Jurkat, Clone E6-1 (cell line): ENCODE measurements around the gene FAXC.
A peak's percentile ranks its signal among the peaks of the same experiment; 100 is the strongest.
"Not testable (repeated sequence)": the region's sequence is repeated elsewhere in the genome, so short reads cannot be mapped to it uniquely, and the experiment has no call there.

ENCODE experiments used
- DNase-seq: peaks from one replicate; pipeline ENCODE4 v3.0.0-alpha.2; 2011; ENCODE audit warnings: low read depth, low spot score
- H3K4me3 ChIP-seq: 2 replicates; pipeline ENCODE4 v1.5.1; 2011; ENCODE audit warnings: mild to moderate bottlenecking, low read length, control low read depth, moderate library complexity

FAXC gene

DNA sequence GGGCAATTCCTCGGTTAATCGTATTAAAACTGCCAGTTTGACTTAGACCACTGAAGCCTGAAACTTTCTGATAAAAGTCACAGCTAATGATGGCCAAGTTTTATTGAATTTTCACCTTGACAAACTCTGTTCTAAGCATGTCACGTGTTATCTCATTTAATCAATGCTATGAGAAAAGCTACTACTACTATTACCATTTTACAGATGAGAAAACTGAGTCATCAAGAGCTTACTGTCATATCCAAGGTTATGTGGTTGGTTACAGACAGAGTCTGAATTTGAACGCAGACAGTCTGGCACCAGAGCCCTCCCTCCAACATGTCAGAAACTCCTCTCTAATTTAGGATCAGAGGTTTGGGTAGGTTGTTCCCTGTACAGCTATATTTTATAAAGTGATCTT lies 4.3 kb downstream of the FAXC start:
- no peak for DNase-seq
- no peak overlapping the region for H3K4me3 ChIP-seq

DNA sequence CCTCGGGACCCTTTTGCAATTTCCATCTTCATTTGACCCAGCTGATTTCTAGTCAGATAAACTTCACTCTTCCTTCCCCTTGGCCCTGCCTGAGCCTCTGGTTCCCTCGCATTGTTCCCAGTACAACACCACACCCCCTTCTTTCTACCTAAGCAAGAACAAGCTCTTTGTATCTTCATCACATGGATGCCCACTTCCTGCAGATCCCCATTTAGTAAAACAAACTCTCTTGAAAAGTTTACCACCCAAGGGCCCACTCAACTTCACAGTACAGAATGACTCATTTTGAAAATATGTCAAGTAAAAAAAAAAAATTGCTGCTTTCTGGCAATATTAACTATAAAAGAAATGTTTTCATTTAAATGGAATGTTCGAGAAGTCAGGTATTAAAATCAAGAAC lies 5.2 kb downstream of the FAXC start:
- peak; percentile 41 for DNase-seq
- H3K4me3 ChIP-seq = no peak overlapping the region

DNA sequence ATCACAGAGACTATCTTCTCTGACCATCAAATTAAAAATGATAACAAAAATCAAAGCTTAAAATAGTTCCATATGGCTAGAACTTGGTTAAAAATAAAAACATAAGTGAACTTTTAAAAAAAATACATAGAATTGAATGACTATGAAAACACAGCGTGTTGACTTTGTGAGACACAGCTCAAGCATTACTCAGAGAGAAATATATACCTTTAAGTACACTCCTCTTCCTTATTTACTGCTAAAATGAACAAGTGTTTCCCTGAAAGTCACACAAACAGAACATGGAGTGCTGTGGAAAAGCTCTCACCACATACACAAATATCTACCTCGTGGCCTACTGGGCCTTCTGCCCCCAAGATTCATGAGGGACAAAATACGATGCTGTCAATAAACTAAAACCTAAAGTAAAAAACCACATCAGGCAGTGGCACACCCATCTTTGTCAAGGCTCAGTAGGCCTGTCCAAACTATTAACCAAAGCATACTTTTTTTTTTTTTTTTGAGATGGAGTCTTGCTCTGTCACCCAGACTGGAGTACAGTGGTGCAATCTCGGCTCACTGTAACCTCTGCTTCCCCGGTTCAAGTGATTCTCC lies 7.5 kb downstream of the FAXC start:
- no peak overlapping the region for H3K4me3 ChIP-seq
- no peak for DNase-seq

DNA sequence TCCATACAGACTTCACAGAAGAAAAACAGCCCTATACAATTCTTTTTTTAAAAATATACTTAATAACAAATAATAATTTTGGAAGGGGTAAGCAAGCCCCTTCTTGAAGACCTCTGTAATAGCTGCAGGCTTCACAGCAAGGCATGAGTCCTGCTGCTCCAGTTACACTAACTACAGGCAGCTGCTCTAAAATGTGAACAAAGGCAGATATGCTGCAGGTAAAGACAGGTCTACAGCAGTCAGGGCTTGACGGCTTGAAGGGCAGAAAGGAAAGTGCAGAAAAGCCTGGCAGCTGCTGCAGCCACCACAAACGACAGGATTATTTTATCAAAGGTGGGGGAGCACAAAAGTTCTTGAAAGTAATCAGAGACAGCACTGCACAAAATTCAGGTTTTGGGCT lies 11.3 kb downstream of the FAXC start:
- H3K4me3 ChIP-seq = no peak overlapping the region
- DNase-seq = no peak

DNA sequence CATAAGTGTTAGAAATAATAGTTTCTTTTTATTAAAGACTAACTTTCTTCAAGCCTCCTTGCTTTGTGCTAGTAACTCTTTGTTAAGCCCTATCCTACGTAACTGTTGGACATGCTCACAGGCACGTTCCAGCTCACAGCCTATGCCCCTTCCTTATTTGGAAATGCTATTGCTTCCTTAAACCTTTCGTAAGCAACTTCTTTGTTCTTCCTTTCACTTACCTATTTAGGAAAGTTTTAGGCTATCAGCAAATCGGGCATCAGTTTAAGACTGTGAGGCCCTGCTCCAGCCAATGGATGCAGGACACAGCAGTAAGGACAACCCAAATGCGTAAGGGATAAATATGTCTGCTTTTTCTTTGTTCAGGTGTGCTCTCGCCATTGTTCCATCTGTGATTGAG lies 14.2 kb downstream of the FAXC start:
- DNase-seq, H3K4me3 ChIP-seq: not testable (repeated sequence)

DNA sequence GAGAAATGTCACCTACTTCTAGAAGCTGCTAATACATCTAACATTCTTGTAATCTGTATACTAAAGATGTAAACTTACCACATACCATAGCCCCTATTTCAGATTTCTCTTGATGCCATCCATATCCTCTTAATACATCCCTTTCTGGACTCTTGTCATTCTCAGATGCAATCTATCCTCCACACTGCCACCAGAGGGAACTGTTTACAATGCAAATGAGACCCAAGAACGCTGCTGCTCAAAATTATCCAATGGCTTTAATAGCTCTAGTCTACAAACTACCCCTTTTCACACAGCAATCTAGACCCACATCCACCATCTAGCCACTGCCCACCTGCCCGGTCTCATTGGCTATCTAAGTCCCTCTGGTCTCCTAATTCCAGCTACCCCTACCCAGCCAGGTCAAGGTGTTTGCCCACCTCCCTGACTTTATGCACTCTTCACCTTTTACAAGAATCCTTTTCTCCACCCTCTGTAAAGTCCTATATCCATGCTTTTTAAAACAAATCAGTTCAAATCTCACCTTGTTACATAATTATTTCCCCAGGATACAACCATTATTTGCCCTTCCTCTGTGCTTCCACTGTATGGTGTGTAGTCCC lies 14.8 kb downstream of the FAXC start:
- DNase-seq = peak; percentile 50
- no peak overlapping the region for H3K4me3 ChIP-seq

DNA sequence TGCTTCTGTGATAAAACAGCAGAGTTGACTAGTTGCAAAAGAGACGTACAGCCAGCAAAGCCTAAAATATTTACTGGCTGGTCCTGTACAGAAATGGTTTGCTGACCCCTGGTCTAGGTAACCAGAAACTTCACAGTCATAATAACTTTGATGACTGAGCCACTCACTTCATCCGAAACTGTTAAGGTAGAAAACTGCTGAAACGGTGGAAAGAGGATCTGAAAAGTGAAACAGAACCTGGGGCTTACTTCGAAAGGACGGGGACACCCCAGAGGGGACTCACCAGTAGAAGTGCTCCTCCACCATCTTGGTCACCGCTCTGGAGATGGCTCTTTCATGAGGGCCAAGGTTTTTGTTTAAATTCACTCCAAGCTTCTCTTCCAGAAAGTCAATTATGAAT lies 16.4 kb downstream of the FAXC start:
- H3K4me3 ChIP-seq = no peak overlapping the region

DNA sequence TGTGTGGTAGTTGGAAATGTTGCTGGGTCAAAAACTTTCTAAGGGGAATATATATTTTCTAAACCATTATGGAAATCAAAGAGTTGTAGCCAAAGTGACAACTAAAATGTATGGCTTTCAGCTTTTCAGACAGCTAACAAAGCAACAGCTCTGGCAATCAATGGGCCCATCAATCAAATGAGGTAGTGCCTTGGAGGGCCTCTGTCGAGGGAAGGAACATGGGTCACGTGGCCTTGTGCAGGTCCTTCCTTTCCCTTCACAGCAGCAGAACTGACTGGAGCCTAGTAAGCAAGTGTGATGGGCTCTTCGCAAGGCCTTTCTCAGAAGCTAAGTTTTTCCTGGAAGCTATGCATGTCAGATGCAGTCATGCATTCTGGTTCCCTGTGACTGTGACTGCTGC lies 17.9 kb downstream of the FAXC start:
- DNase-seq = no peak
- H3K4me3 ChIP-seq = no peak overlapping the region

More for the DNA sequence above, 16.4 kb downstream of the FAXC start:
- DNase-seq = no peak

DNA sequence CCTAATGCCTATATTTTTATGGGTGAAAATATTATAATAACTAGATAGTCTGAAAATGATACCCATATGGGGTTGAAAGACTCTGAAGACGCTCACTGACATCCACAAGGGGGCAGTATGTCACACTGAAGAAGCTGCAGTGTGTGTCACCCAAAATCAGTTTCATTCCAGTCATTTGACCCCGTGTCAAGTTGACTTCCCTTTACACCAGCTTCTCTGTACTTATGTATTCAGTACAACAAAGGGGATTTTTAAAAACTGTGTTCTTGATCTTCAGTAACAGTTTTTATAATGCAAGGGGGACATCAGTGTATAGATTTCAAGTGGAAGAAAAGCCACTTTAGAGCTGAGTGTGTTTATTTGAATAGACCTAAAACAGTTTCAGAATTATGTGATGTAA lies 19.3 kb downstream of the FAXC start:
- DNase-seq = peak; percentile 71

DNA sequence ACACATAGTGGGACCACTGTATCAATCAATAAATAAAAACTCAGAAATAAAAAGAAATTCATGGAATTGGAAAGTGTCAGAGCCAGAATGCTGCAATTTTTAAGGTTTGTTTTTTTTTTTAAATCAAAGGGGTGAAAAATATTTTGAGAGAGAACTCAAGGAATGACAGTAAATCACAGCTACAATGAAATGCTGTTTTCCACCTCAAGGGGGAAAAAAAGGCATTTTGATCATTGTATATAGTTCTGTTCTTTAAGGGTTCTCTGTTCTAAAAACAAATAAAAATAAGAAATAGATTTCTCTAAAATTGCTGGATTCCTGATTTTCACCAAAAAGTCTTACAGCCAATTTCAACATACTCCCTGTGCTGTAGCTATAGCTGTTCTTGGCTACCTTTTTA lies 24.5 kb downstream of the FAXC start:
- no peak overlapping the region for H3K4me3 ChIP-seq

More for the DNA sequence above, 19.3 kb downstream of the FAXC start:
- H3K4me3 ChIP-seq = no peak overlapping the region

DNA sequence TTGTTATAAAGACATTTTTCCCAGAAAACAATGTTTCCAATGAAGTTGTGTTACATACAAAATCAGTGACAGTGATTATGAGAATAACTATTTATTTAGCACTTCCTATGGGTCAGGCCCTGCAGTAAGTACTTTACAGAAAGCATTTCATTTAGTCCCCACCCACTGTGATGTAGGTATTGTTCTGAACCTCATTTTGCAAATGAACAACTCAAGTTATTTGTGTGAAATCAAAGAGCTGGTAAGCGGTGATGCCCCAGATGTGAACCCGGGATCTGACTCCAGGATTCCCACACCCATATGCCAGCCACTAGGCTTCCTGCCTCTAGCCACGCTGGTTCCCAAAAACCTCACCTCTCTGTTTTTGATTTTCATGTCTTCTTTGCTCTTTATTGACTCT lies 30.9 kb downstream of the FAXC start:
- DNase-seq = no peak
- no peak overlapping the region for H3K4me3 ChIP-seq

More for the DNA sequence above, 24.5 kb downstream of the FAXC start:
- DNase-seq = no peak

DNA sequence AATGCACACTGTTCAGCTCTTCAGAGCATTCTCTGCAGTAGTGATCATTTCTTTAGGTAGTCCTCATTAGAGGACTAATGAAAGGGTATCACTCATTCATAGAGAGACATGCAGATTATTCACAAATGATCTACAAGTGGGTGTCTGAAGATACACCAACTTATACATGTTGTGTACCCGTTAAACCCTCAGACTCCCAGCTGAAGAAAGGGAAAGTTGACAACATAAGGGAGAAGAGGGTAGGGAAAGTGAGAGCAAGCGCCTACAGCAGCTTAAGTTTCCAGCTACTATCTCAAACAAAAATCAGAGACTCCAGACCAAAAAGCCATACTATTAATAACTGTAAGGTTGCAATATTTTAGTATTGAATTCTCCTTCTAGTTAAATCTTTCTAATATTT lies 37.1 kb downstream of the FAXC start:
- no peak for DNase-seq
- H3K4me3 ChIP-seq = no peak overlapping the region

DNA sequence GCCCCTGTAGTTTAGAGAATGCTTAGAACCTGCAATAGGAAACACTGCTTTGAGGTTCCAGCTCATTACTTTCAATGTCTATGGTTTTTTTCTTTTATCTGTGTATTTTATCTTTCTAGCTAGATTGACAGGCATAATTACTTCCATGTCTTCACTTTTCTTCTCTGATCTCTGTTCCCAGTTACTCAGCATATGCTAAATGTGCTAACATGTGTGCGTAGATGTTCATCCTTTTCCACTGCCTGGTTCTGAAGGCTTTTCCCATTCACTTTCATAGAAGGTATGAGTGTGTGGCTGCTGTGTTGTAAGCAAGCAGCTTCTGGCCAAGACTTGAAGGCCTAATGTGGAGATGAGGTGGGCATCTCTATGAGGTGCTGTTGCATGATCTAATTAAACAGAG lies 38.9 kb downstream of the FAXC start:
- DNase-seq = peak; percentile 5
- H3K4me3 ChIP-seq = no peak overlapping the region

DNA sequence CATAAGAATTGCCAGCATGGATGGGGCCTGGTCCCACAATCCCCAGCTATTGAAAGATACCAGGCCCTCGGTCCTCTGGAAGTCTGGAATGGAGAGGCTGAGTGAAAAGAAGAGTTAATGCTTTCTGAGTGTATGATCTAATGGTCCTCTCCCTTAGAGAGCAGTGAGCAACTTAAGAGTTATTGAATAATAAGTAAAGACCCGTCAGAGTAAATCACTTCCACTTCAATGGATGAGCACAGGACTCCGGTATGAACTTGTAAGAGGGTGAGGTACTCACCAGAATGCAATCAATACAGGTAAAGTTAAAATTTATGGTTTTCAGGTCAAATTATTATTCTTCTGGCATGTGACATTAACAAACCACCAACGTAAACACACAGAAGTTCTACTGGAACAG lies 39.9 kb downstream of the FAXC start:
- no peak for DNase-seq
- no peak overlapping the region for H3K4me3 ChIP-seq

DNA sequence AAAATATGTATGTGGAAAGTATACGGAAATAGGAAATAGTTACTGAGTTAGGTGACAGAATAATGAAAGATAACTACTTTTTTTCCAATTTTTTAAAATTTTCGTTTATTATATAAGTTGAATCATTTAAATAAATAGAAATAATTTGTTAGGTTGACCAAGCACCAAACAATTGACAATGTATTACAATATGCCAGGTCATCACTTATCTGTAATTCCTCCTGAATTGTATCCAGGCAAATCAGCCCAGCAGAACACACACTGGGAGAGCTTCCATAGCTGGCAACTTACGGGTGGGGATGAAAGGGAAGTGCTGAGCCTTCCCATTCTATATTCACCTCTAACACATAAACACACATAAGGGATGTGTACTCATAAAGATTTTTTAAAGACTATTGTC lies 40.7 kb downstream of the FAXC start:
- H3K4me3 ChIP-seq = no peak overlapping the region
- no peak for DNase-seq

DNA sequence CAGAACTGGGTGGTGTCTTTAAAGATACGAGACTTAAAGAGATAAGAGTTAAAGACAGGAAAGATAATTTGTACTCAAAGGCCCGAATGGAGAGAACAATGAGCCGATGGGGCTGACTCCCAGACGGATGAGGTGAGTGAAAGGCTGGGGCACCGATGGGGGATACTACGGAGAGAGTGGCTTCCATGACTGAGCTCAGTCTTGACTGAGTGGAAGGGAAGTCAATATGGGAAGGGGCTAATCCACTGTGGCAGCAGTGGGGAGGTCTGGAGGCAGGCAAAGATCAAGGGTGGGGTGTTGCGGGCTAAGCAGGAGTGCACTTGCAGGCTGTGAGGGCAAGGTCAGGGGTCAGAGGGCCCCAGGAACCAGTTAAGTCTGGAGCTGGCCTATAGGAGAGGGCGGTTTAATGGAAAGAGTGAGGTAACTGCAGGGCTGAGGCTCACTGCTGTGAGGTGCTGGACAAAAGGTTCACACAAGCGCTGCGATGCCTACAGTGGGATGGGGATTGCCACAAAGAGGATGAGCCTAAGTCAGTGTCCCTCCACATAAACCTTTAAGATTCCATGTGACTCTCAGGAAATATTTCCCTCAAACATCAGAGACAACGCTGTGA lies 42.1 kb downstream of the FAXC start:
- H3K4me3 ChIP-seq = no peak overlapping the region
- no peak for DNase-seq

DNA sequence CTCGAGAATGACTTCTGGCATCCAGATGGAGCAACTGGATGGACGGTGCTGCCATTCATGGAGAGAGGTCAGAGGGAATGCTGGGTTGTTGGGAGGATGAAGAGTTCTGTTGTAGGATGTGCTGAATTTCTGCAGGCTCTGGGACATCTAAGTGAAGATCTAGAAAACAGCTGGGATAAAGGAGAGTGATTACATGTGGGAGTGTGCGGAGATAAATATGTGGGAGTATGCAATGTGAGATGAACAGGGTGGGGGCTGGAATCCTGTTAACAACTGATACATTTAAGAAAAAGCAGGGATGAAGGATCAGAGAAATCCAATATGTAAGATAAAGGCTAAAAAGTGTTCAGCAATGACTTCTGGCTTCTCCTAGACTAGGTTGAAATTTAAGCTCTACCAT lies 43.1 kb downstream of the FAXC start:
- H3K4me3 ChIP-seq = no peak overlapping the region

DNA sequence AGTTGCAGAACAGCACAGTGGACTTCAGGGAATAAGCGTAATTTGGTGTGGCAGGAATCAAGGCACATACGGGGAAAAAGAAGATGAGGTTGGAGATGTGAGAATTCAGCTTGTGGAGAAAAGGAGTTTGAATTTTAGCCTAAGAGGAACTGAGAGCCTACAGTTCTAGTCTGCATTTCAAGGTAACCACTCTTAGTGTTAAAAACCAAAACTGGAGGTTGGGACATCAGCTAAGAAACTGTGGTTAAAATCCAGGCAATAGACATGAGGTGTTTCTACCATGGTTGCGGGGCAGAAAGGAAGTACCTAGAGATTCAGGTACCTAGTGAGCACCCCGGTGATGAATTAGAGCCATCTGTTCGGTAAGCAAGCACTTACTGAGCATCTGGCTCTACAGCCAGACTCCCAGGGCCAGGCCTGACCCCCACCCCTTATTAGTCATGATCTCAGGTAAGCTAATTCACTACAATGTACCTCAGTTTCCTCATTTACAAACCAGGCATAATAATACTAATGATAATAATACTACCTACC lies 44.4 kb downstream of the FAXC start:
- H3K4me3 ChIP-seq = no peak overlapping the region
- DNase-seq = no peak

More for the DNA sequence above, 43.1 kb downstream of the FAXC start:
- DNase-seq = no peak

DNA sequence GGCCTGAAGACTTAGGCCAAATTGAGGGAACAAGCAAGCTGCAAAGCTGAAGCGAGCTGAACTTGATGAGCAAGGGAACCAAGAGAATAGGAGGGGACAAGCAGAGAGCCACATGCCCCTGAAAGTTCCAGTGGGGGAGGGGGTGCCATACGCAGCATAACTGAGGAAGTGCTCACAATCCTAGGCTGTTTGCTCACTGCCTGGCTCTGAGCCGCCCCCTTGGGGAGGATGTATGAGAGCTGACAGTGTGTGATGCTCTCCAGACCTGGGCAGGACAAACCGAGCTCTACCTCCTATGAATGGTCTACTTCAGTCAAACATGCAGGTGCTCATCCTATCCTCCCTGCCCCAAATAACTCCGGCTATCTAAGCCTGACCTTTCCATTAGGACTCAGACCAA lies 52.1 kb downstream of the FAXC start:
- no peak for DNase-seq

DNA sequence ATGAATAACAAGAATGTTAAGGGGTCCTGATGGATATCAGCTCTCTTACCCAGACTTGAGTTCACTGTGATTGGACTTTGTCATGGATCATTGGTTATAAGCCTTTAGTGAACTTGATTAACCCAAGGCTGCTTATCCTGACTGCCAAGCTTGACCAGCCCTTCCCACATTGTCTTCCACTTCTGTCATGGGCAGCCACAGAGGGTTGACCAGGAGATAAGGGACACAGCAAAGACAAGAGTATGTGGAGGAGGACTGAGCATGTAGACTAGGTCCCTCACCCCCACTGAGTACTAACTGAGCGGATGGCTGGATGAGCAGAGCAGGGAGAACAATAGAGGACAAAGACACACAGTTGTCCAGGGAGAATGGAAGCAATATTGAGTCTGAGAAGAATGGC lies 52.5 kb downstream of the FAXC start:
- DNase-seq = no peak
- H3K4me3 ChIP-seq = no peak overlapping the region

More for the DNA sequence above, 52.1 kb downstream of the FAXC start:
- H3K4me3 ChIP-seq = no peak overlapping the region

DNA sequence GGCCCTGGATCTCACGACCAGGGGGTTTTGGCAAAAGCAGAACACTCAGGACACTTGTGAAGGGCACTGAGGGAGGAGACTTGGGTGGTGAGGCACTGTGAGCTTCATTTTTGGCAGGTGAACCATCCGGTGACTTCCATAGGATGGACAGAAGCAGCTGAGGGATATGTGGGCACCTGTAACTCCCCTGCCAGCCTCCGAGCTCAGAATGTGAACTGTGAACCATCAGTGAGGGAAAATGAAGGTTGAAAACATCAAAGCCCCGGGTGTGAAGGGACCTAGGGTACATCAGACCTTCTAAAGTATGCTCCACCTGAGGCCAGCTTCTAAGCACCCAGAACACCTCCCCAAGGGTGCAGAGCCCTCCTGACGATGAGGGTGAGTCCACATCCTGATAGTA lies 53.2 kb downstream of the FAXC start:
- DNase-seq = no peak
- no peak overlapping the region for H3K4me3 ChIP-seq
